Suprapubic skin (tissue), 4 donors: ENCODE measurements around the gene DAO. TPM values are rescaled to one million over a fixed set of nuclear protein-coding genes. Genes with fewer than 3 reads are reported as not detected.

Experiments used
- DNase-seq, 2 donors: peaks; one replicate each; pipeline ENCODE4 v3.0.0-alpha.2; 2019; ENCODE audit warnings: low spot score in 2 of 2
- H3K27ac ChIP-seq: fragments of 200-600 bp; sonication (generic); one replicate; pipeline ENCODE4 v1.5.1; 2019
- H3K27me3 ChIP-seq: fragments of 200-600 bp; sonication (generic); one replicate; pipeline ENCODE4 v1.5.1; 2019
- H3K36me3 ChIP-seq: fragments of 200-600 bp; sonication (generic); one replicate; pipeline ENCODE4 v1.5.1; 2019
- H3K4me1 ChIP-seq: fragments of 200-600 bp; sonication (generic); one replicate; pipeline ENCODE4 v1.5.1; 2019
- H3K4me3 ChIP-seq: fragments of 200-600 bp; sonication (generic); one replicate; pipeline ENCODE4 v1.5.1; 2019; ENCODE audit warnings: mild to moderate bottlenecking
- H3K9me3 ChIP-seq: fragments of 200-600 bp; sonication (generic); one replicate; pipeline ENCODE4 v1.5.1; 2019
- CTCF ChIP-seq, 2 donors: fragments of 200-600 bp in 1 of 2; fragments of 450-650 bp in 1 of 2; sonication (generic) in 1 of 2; IDR thresholded peaks; one replicate each; pipeline ENCODE4 v1.5.1; 2016 to 2019; ENCODE audit warnings: antibody characterized with exemption in 2 of 2, mild to moderate bottlenecking in 1 of 2, moderate library complexity in 1 of 2
- EP300 ChIP-seq: sonication (generic); formaldehyde crosslinking; IDR thresholded peaks from one replicate; pipeline ENCODE4 v1.6.1; 2017; ENCODE audit warnings: antibody characterized with exemption
- POLR2A ChIP-seq, 2 donors: fragments of 450-650 bp; IDR thresholded peaks; one replicate each; pipeline ENCODE4 v1.6.1; 2017; ENCODE audit warnings: antibody characterized with exemption in 2 of 2, mild to moderate bottlenecking in 2 of 2, moderate library complexity in 2 of 2
- POLR2AphosphoS5 ChIP-seq, 3 donors: sonication (generic); formaldehyde crosslinking; IDR thresholded peaks; one replicate each; pipeline ENCODE4 v1.6.1; 2017; ENCODE audit warnings: antibody characterized with exemption in 3 of 3
- WGBS: methylation state at CpG from one replicate; pipeline ENCODE4 v1.1.5; 2018; 5-methylcytosine and 5-hydroxymethylcytosine counted together
- total RNA-seq, 4 donors: library from RNA; depleted of rRNA; stranded (reverse); fragments of >200 nt; gene quantifications; one replicate each; pipeline ENCODE4 v1.1.0, GENCODE V29; 2016

Gene DAO
- total RNA-seq, 4 donors from 2014 or later: not detected

- no peak for TF ChIP-seq EP300
- no peak for TF ChIP-seq POLR2AphosphoS5 (IDR thresholded peaks at IDR 0.05)
- no peak for TF ChIP-seq POLR2A (IDR thresholded peaks at IDR 0.05)
- H3K27me3 ChIP-seq: no peaks in the 10 kb centered on the region
- H3K4me1 ChIP-seq: no peaks in the 10 kb centered on the region
Measured at GRCh38 chr12:108876550-108876949, 3.3 kb upstream of the DAO start.

DNA sequence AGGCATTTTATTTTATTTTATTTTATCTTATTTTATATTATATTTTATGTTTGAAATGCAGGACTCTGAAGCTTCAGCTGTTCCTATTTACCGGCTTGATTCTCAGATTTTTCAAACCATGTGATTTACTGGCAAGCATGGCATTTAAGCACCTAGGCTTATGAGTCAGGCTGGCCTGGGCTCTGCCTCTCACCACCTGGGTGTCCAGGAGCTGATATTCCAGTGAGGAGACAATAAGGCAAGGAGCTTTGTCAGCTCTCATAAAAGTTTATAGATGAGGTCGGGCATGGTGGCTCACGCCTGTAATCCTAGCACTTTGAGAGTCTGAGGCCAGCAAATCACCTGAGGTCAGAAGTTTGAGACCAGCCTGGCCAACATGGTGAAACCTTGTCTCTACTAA is 2.1 kb downstream of the DAO start:
- DNase-seq: no peak
- Histone ChIP-seq H3K4me3 (no peak overlapping the region), H3K4me1 (no peaks in the 10 kb centered on the region), H3K9me3 (no peaks in the 10 kb centered on the region), H3K36me3 (no peaks in the 10 kb centered on the region), H3K27me3 (no peaks in the 10 kb centered on the region), H3K27ac (no peak overlapping the region)
- TF ChIP-seq POLR2A (IDR thresholded peaks at IDR 0.05) (no peak), POLR2AphosphoS5 (IDR thresholded peaks at IDR 0.05) (no peak), EP300 (no peak), CTCF (IDR thresholded peaks at IDR 0.05) (no peak)
- 60% methylated on average over 3 of the region's 3 CpGs for WGBS

More at GRCh38 chr12:108876550-108876949, 3.3 kb upstream of the DAO start:
- H3K36me3 ChIP-seq: no peaks in the 10 kb centered on the region
- 87% methylated on average over 3 of the region's 3 CpGs for WGBS
- no peaks in the 10 kb centered on the region for H3K9me3 ChIP-seq
- no peak overlapping the region for H3K4me3 ChIP-seq
- DNase-seq: no peak
- no peak overlapping the region for H3K27ac ChIP-seq

- Histone ChIP-seq H3K27ac (no peak overlapping the region), H3K9me3 (no peaks in the 10 kb centered on the region), H3K4me1 (no peaks in the 10 kb centered on the region), H3K36me3 (no peaks in the 10 kb centered on the region), H3K27me3 (no peaks in the 10 kb centered on the region), H3K4me3 (no peak overlapping the region)
- 68% methylated on average over 16 of the region's 16 CpGs for WGBS
- DNase-seq: peak in 1 of 2 donors; percentile 57
- no peak for TF ChIP-seq EP300
- TF ChIP-seq CTCF (IDR thresholded peaks at IDR 0.05): peak in 1 of 2 donors; percentile 47
Measured at GRCh38 chr12:108884116-108885012, 4.5 kb downstream of the DAO start.

DNA sequence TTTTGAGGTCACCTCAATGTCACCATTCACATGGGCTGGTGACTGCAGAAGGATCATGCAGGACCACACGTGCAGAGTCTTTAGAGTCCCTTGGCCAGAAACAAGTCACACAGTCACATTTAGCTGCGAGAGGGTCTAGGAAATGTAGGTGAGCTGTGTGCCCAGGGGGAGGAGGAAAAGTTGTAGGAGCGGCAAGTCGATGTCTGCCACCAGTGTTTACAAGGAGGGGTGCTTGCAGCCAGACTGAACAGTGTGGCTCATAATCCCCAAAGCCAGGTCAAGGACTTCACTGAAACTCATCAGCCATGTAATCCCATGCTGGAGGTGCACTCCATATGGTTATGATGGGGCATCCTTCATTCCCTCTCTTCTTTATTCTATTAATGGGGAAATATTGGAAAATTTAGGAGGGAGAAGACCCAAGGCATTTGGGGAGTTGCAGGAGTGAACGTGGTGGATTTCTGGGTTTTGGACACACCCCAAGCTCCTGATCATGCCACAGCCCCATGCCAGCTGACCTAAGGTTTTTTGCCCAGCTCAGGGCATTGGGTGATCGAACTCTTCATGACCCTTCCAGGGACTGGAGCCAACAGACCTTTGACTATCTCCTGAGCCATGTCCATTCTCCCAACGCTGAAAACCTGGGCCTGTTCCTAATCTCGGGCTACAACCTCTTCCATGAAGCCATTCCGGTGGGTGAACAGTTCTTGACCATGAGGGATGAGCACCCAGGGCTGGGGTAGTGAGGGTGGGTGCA is 7.2 kb downstream of the DAO start:
- Histone ChIP-seq H3K27ac (no peak overlapping the region), H3K27me3 (no peaks in the 10 kb centered on the region), H3K36me3 (no peaks in the 10 kb centered on the region), H3K9me3 (no peaks in the 10 kb centered on the region), H3K4me1 (no peaks in the 10 kb centered on the region), H3K4me3 (no peak overlapping the region)
- DNase-seq: no peak
- 82% methylated on average over 9 of the region's 9 CpGs for WGBS
- no peak for TF ChIP-seq POLR2AphosphoS5 (IDR thresholded peaks at IDR 0.05)
- no peak for TF ChIP-seq CTCF (IDR thresholded peaks at IDR 0.05)
- TF ChIP-seq POLR2A (IDR thresholded peaks at IDR 0.05): no peak
- TF ChIP-seq EP300: no peak

- TF ChIP-seq CTCF (IDR thresholded peaks at IDR 0.05) (no peak), POLR2AphosphoS5 (IDR thresholded peaks at IDR 0.05) (no peak), POLR2A (IDR thresholded peaks at IDR 0.05) (no peak)
- no peak overlapping the region for H3K27ac ChIP-seq
- H3K4me1 ChIP-seq: no peaks in the 10 kb centered on the region
- no peaks in the 10 kb centered on the region for H3K27me3 ChIP-seq
- no peak overlapping the region for H3K4me3 ChIP-seq
- DNase-seq: no peak
- H3K36me3 ChIP-seq: no peaks in the 10 kb centered on the region
- no peaks in the 10 kb centered on the region for H3K9me3 ChIP-seq
- 64% methylated on average over 6 of the region's 6 CpGs for WGBS
Measured at GRCh38 chr12:108888031-108888430, 8.1 kb downstream of the DAO start.
